BLaER1 (cell line): Measurements from ENCODE around the gene C1QB.

Source experiments
- H3K27ac ChIP-seq: shearing (Covaris generic); formaldehyde crosslinking; 2 replicates; pipeline ENCODE4 v1.8.1; 2022
- H3K27me3 ChIP-seq: shearing (Covaris generic); formaldehyde crosslinking; 2 replicates; pipeline ENCODE4 v1.8.1; 2022
- H3K36me3 ChIP-seq: shearing (Covaris generic); formaldehyde crosslinking; 2 replicates; pipeline ENCODE4 v1.8.1; 2022
- H3K4me1 ChIP-seq: shearing (Covaris generic); formaldehyde crosslinking; 2 replicates; pipeline ENCODE4 v1.8.1; 2022
- H3K4me2 ChIP-seq: shearing (Covaris generic); formaldehyde crosslinking; 2 replicates; pipeline ENCODE4 v1.8.1; 2022
- H3K4me3 ChIP-seq: shearing (Covaris generic); formaldehyde crosslinking; 2 replicates; pipeline ENCODE4 v1.8.1; 2022
- H3K9ac ChIP-seq: shearing (Covaris generic); formaldehyde crosslinking; 2 replicates; pipeline ENCODE4 v1.8.1; 2022
- H3K9me3 ChIP-seq: shearing (Covaris generic); formaldehyde crosslinking; 2 replicates; pipeline ENCODE4 v1.8.1; 2022
- H4K20me1 ChIP-seq: shearing (Covaris generic); formaldehyde crosslinking; 2 replicates; pipeline ENCODE4 v1.8.1; 2022
- Cebpa-rat ChIP-seq: shearing (Covaris generic); IDR thresholded peaks from 2 replicates; pipeline ENCODE4 v1.8.1; 2022

C1QB gene

DNA sequence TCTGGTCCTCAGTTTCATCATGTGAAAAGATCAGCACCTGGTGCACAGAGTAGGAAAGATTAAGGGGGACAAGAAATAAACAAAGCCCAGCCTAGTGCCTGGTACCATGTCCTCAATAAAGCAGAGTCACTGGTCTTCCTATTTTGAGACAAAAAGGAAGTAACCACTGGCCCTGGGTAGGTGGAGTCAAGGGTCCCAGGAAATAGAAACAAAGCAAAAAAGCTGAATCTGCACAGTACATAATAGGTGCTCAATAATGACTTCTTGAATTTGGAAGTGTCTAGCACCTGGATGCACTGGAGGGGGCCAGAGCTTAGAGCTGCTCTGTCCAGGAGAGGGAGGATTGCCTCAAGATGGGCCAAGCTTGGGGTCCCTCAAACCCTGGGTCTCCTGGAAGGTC lies 55.7 kb downstream of the C1QB start:
- H3K36me3 ChIP-seq = no peaks in the 10 kb centered on the region
- no peak for TF ChIP-seq Cebpa-rat
- peak overlapping the region; percentile 4; the same call in 1 of the 2 replicates for H3K4me2 ChIP-seq
- no peak overlapping the region for H3K4me3 ChIP-seq
- H3K27me3 ChIP-seq = peaks cover 37% of the 10 kb centered on the region
- H3K4me1 ChIP-seq = peaks cover 43% of the 10 kb centered on the region
- no peak overlapping the region for H3K9ac ChIP-seq
- H3K9me3 ChIP-seq = no peaks in the 10 kb centered on the region
- peaks cover 30% of the 10 kb centered on the region for H4K20me1 ChIP-seq
- no peak overlapping the region for H3K27ac ChIP-seq

DNA sequence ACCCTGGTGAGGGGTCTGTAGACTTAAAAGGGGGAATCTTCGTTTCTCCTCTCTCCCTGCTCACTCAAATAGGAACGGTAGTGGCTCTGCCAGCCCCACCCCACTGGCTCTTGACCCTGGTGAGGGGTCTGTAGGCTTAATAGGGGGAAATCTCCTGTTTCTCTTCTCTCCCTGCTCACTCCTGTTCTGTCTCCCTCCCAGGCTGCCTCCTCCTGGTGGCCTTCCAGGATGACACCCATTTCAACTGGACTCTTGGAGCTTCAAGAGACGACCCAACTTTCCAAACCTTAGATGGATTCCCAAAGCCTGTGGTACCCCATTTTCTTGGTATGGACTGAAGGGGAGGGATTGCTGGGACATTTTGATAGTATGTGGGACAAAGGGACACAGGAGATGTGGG lies 56.2 kb downstream of the C1QB start:
- H3K4me3 ChIP-seq = no peak overlapping the region
- TF ChIP-seq Cebpa-rat = no peak
- no peaks in the 10 kb centered on the region for H3K9me3 ChIP-seq
- peaks cover 43% of the 10 kb centered on the region for H3K4me1 ChIP-seq
- H4K20me1 ChIP-seq = peaks cover 34% of the 10 kb centered on the region
- peak overlapping the region; percentile 4; the same call in 1 of the 2 replicates for H3K4me2 ChIP-seq
- H3K9ac ChIP-seq = no peak overlapping the region
- peaks cover 41% of the 10 kb centered on the region for H3K27me3 ChIP-seq
- H3K27ac ChIP-seq = no peak overlapping the region
- no peaks in the 10 kb centered on the region for H3K36me3 ChIP-seq

- Histone ChIP-seq H3K4me2 (peak overlapping the region; percentile 92), H4K20me1 (peaks cover 38% of the 10 kb centered on the region), H3K9ac (peak overlapping the region; percentile 86), H3K4me3 (peak overlapping the region; percentile 71), H3K9me3 (no peaks in the 10 kb centered on the region), H3K27me3 (peaks cover 45% of the 10 kb centered on the region), H3K36me3 (no peaks in the 10 kb centered on the region), H3K4me1 (peaks cover 43% of the 10 kb centered on the region), H3K27ac (peak overlapping the region; percentile 94)
- no peak for TF ChIP-seq Cebpa-rat
Measured at GRCh38 chr1:22709891-22710700, 57.1 kb downstream of the C1QB start.

- peak within 1 kb of the TSS; percentile 92 for H3K4me2 ChIP-seq
- peaks cover 45% of the 10 kb centered on the region for H3K27me3 ChIP-seq
Measured at GRCh38 chr1:22710701-22711049, 57.6 kb downstream of the C1QB start, which contains the start of gene EPHB2. EPHB2 (plus strand) TSS chr1:22710839; CDS start chr1:22710983, 144 bp downstream.

DNA sequence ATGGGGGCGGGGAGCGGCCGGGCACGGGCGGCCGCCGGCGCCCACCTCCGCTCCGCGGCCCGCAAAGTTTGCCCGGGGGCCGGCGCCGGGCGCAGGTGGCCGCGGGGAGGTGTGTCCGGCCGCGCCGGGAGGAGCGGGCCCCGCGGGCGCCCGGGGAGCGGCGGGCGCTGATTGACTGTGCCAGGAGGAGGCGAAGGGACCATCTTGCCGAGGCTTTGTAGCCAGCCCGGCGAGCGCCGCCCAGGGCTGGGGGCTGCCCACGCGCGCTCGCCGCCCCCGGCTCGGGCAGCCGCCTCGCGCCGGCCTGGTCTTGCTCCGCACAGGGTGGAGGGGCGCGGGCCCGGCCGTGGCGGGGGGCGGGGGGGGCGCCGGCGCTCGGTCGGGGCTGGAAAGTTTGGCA lies 58.0 kb downstream of the C1QB start:
- peak overlapping the region; percentile 92 for H3K4me2 ChIP-seq
- peak overlapping the region; percentile 71 for H3K4me3 ChIP-seq
- 0 out of 2 replicates have a peak overlapping the region, but pooled peaks have one; percentile 86 for H3K9ac ChIP-seq
- H3K9me3 ChIP-seq = no peaks in the 10 kb centered on the region
- no peak overlapping the region for H3K27ac ChIP-seq
- no peaks in the 10 kb centered on the region for H3K36me3 ChIP-seq
- peaks cover 43% of the 10 kb centered on the region for H3K4me1 ChIP-seq
- peaks cover 38% of the 10 kb centered on the region for H4K20me1 ChIP-seq
- H3K27me3 ChIP-seq = peaks cover 45% of the 10 kb centered on the region
- TF ChIP-seq Cebpa-rat = no peak

More at GRCh38 chr1:22710701-22711049, 57.6 kb downstream of the C1QB start, which contains the start of gene EPHB2:
- TF ChIP-seq Cebpa-rat = no peak
- Histone ChIP-seq H3K9me3 (no peaks in the 10 kb centered on the region), H3K9ac (peak within 1 kb of the TSS; percentile 86), H3K27ac (peak within 1 kb of the TSS; percentile 94), H4K20me1 (peaks cover 38% of the 10 kb centered on the region), H3K4me3 (peak within 1 kb of the TSS; percentile 71), H3K36me3 (no peaks in the 10 kb centered on the region), H3K4me1 (peaks cover 43% of the 10 kb centered on the region)
